Measurements from ENCODE around the gene TRIM2.

Gene TRIM2

DNA sequence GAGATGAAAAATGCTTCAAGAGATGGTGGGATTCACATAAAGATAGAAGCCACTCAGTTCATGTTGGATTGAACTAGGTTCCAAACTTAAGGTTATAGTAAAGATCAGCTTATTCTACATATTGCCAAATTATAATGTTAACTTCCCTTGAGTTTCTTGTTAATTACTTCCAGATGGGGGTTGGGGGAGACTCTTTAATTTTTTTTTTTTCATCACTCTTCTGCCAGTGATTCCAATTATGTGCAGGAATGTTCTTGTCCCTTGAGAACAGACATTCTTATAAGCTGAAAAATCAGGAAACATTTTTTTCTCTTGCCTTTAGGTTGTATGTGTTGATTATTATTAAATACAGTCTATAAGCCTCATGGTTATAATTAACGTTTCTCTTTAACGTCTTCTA, 170.2 kb downstream of the TRIM2 start:
- no peak for DNase-seq (ENCODE audit: low read depth in 3 of 3)

DNA sequence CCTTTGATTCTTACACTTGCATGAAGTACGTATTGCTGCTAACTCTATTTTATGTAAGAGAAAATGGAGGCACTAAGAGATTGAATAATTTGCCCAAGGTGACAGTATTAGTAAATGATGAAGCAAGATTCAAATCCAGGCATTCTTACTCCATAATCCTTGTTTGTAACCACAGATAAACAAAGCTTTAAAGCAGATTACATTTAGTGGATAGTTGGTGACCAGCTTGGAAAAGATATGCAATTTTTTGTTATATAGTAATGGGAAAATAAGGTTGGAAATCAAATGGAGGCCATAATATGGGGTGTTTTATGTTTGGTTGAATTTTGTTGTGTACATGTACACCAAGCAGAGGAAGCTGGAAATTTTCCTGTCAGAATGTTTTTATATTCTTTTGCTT, 171.1 kb downstream of the TRIM2 start:
- DNase-seq (ENCODE audit: low read depth in 3 of 3), result no peak

GRCh38 chr4:153383131-153383530, 178.9 kb downstream of the TRIM2 start:
- no peak for DNase-seq (ENCODE audit: low read depth in 3 of 3)

GRCh38 chr4:153384160-153384559, 179.9 kb downstream of the TRIM2 start:
- DNase-seq (ENCODE audit: low read depth in 3 of 3), result no peak

GRCh38 chr4:153385784-153386183, 181.5 kb downstream of the TRIM2 start:
- DNase-seq (ENCODE audit: low read depth in 3 of 3), result no peak

- DNase-seq (ENCODE audit: low read depth in 3 of 3), result no peak
Observed at GRCh38 chr4:153387981-153388380, 183.7 kb downstream of the TRIM2 start.
